ENCODE data around the gene GPC4. TPM values are rescaled to one million over a fixed set of nuclear protein-coding genes. Genes with fewer than 3 reads are reported as not detected.

The GPC4 gene
- total and polyA plus RNA-seq, 10 of the 15 experiments (the other 5 are each of a cell fraction or from before 2014, with no cell fraction given): 0.04 to 5.8 (median 0.13) TPM

GRCh38 chrX:133251204-133251603, 164.1 kb downstream of the GPC4 start (continued):
- TF ChIP-seq IRF5 (IDR thresholded peaks at IDR 0.05; ENCODE audit: borderline replicate concordance) (no peak), MLLT1 (IDR thresholded peaks at IDR 0.05) (no peak), NFXL1 (IDR thresholded peaks at IDR 0.05; ENCODE audit: borderline replicate concordance) (no peak), ATF3 (IDR thresholded peaks at IDR 0.05; ENCODE audit: borderline replicate concordance, extremely low read depth, low read depth, low read length) (no peak), ZBTB33 (IDR thresholded peaks at IDR 0.05) (no peak), ZNF274 (IDR thresholded peaks at IDR 0.05; ENCODE audit: insufficient read depth, insufficient read length) (no peak)
